MM.1S (cell line): ENCODE data around the gene SMURF2.
"Not testable (repeated sequence)": the region's sequence is repeated elsewhere in the genome, so short reads cannot be mapped to it uniquely, and the experiment has no call there.

Experiments
- DNase-seq: peaks from one replicate; pipeline ENCODE4 v3.0.0-alpha.2; 2015
- H2AFZ ChIP-seq: fragments of 300-600 bp; sonication (generic); 2 replicates; pipeline ENCODE4 v1.6.0; 2016; ENCODE audit warnings: antibody characterized with exemption, low read length
- H3F3A ChIP-seq: fragments of 300-600 bp; sonication (generic); 2 replicates; pipeline ENCODE4 v1.6.1; 2016; ENCODE audit warnings: mild to moderate bottlenecking, antibody characterized with exemption, low read length, moderate library complexity, mixed read lengths; ENCODE audit not compliant: insufficient read depth
- H3K27ac ChIP-seq: fragments of 300-600 bp; sonication (generic); 2 replicates; pipeline ENCODE4 v1.5.1; 2016; ENCODE audit warnings: mild to moderate bottlenecking, low read length
- H3K27me3 ChIP-seq: fragments of 300-600 bp; sonication (generic); replicated peaks from 2 replicates; pipeline ENCODE4 v1.6.0; 2016; ENCODE audit warnings: low read length; ENCODE audit not compliant: insufficient read depth
- H3K36me3 ChIP-seq: fragments of 300-600 bp; sonication (generic); replicated peaks from 2 replicates; pipeline ENCODE4 v1.6.1; 2016; ENCODE audit warnings: mild to moderate bottlenecking, low read length, mixed read lengths; ENCODE audit not compliant: insufficient read depth
- H3K4me1 ChIP-seq: fragments of 300-600 bp; sonication (generic); 2 replicates; pipeline ENCODE4 v1.6.1; 2016; ENCODE audit warnings: low read length, mixed read lengths
- H3K4me2 ChIP-seq: fragments of 300-600 bp; sonication (generic); 2 replicates; pipeline ENCODE4 v1.6.0; 2016; ENCODE audit warnings: low read depth, low read length
- H3K4me3 ChIP-seq: fragments of 300-600 bp; sonication (generic); 2 replicates; pipeline ENCODE4 v1.5.1; 2016; ENCODE audit warnings: low read length, mixed read lengths
- H3K79me2 ChIP-seq: fragments of 300-600 bp; sonication (generic); 2 replicates; pipeline ENCODE4 v1.6.1; 2016; ENCODE audit warnings: mixed run types, low read length, mixed read lengths
- H3K9ac ChIP-seq: fragments of 300-600 bp; sonication (generic); 2 replicates; pipeline ENCODE4 v1.6.1; 2016; ENCODE audit warnings: low read length, mixed read lengths
- H3K9me2 ChIP-seq: fragments of 300-600 bp; sonication (generic); replicated peaks from 2 replicates; pipeline ENCODE4 v1.6.1; 2016; ENCODE audit warnings: mild to moderate bottlenecking, low read length, mixed read lengths; ENCODE audit not compliant: insufficient read depth
- H3K9me3 ChIP-seq: fragments of 300-600 bp; sonication (generic); replicated peaks from 2 replicates; pipeline ENCODE4 v1.6.1; 2016; ENCODE audit warnings: mild to moderate bottlenecking, low read length, mixed read lengths; ENCODE audit not compliant: insufficient read depth
- H4K20me1 ChIP-seq: fragments of 300-600 bp; sonication (generic); 2 replicates; pipeline ENCODE4 v1.6.1; 2016; ENCODE audit warnings: mild to moderate bottlenecking, low read length, moderate library complexity, mixed read lengths; ENCODE audit not compliant: insufficient read depth
- CTCF ChIP-seq: fragments of 300-600 bp; sonication (generic); IDR thresholded peaks from 2 replicates; pipeline ENCODE4 v1.5.1; 2016; ENCODE audit warnings: antibody characterized with exemption, low read length, mixed read lengths
- EZH2 ChIP-seq: fragments of 300-600 bp; sonication (generic); optimal IDR thresholded peaks from 2 replicates; pipeline ENCODE3; 2017; ENCODE audit warnings: low read depth, mild to moderate bottlenecking, antibody characterized with exemption, low read length, mixed read lengths
- EZH2phosphoT487 ChIP-seq: fragments of 300-600 bp; sonication (generic); IDR thresholded peaks from 2 replicates; pipeline ENCODE4 v1.6.1; 2018; ENCODE audit warnings: antibody characterized with exemption, low read length

SMURF2 gene

GRCh38 chr17:64615028-64615677, 47.0 kb downstream of the SMURF2 start:
- H3K9me2 ChIP-seq = no peaks in the 10 kb centered on the region

GRCh38 chr17:64614266-64615027, 47.7 kb downstream of the SMURF2 start:
- Histone ChIP-seq H4K20me1 (no peaks in the 10 kb centered on the region), H3K4me2 (no peak overlapping the region), H3K36me3 (no peaks in the 10 kb centered on the region), H3K27ac (no peak overlapping the region), H3K79me2 (peaks cover 23% of the 10 kb centered on the region), H3K9me2 (no peaks in the 10 kb centered on the region), H3K4me1 (0 out of 2 replicates have a peak, but pooled peaks cover 2% of the 10 kb centered on the region), H3F3A (no peaks in the 10 kb centered on the region), H3K9ac (no peak overlapping the region), H3K9me3 (no peaks in the 10 kb centered on the region), H3K4me3 (no peak overlapping the region), H2AFZ (no peak overlapping the region), H3K27me3 (no peaks in the 10 kb centered on the region)
- DNase-seq = no peak
- TF ChIP-seq CTCF = no peak
- TF ChIP-seq EZH2phosphoT487 = no peak
- no peak for TF ChIP-seq EZH2

More at GRCh38 chr17:64615028-64615677, 47.0 kb downstream of the SMURF2 start:
- no peak for TF ChIP-seq EZH2phosphoT487
- TF ChIP-seq EZH2 = no peak
- TF ChIP-seq CTCF = no peak
- H3K36me3 ChIP-seq = no peaks in the 10 kb centered on the region
- no peaks in the 10 kb centered on the region for H3F3A ChIP-seq
- H2AFZ ChIP-seq = no peak overlapping the region
- 0 out of 2 replicates have a peak, but pooled peaks cover 2% of the 10 kb centered on the region for H3K4me1 ChIP-seq
- H3K9me3 ChIP-seq = no peaks in the 10 kb centered on the region
- peaks cover 23% of the 10 kb centered on the region for H3K79me2 ChIP-seq
- H3K27ac ChIP-seq = no peak overlapping the region
- no peaks in the 10 kb centered on the region for H3K27me3 ChIP-seq
- no peak overlapping the region for H3K4me2 ChIP-seq
- no peaks in the 10 kb centered on the region for H4K20me1 ChIP-seq
- DNase-seq = no peak
- H3K4me3 ChIP-seq = no peak overlapping the region
- no peak overlapping the region for H3K9ac ChIP-seq

GRCh38 chr17:64611369-64611768, 50.7 kb downstream of the SMURF2 start:
- Histone ChIP-seq H3K9me3 (no peaks in the 10 kb centered on the region), H3K4me3 (no peak overlapping the region), H3K9ac (no peak overlapping the region), H3K4me1 (0 out of 2 replicates have a peak, but pooled peaks cover 2% of the 10 kb centered on the region), H3K27ac (no peak overlapping the region), H3K36me3 (no peaks in the 10 kb centered on the region), H3F3A (no peaks in the 10 kb centered on the region), H3K79me2 (peaks cover 31% of the 10 kb centered on the region), H3K9me2 (no peaks in the 10 kb centered on the region), H3K27me3 (no peaks in the 10 kb centered on the region), H4K20me1 (0 out of 2 replicates have a peak, but pooled peaks cover 4% of the 10 kb centered on the region), H3K4me2 (no peak overlapping the region), H2AFZ (no peak overlapping the region)
- no peak for DNase-seq
- TF ChIP-seq EZH2 (no peak), CTCF (no peak)

- H3K4me2 ChIP-seq, H2AFZ ChIP-seq, H3K9me2 ChIP-seq, H3K9ac ChIP-seq, DNase-seq, H3K27ac ChIP-seq, H3K36me3 ChIP-seq, H3F3A ChIP-seq, H3K9me3 ChIP-seq, H3K4me3 ChIP-seq, H3K4me1 ChIP-seq, H4K20me1 ChIP-seq, H3K27me3 ChIP-seq: not testable (repeated sequence)
- peaks cover 37% of the 10 kb centered on the region for H3K79me2 ChIP-seq
These were observed 51.9 kb downstream of the SMURF2 start for GRCh38 chr17:64610244-64610643.
